Lower leg skin (tissue), 3 donors: ENCODE results near the gene NAMPT.

Experiments
- CTCF ChIP-seq, 3 donors: fragments of 450-650 bp; IDR thresholded peaks; one replicate each; pipeline ENCODE4 v1.5.1; 2016; ENCODE audit warnings: antibody characterized with exemption in 3 of 3, mild to moderate bottlenecking in 3 of 3, moderate library complexity in 2 of 3
- POLR2A ChIP-seq, 2 donors: fragments of 450-650 bp; IDR thresholded peaks; one replicate each; pipeline ENCODE4 v1.6.1; 2016 to 2017; ENCODE audit warnings: antibody characterized with exemption in 2 of 2, mild to moderate bottlenecking in 1 of 2, moderate library complexity in 1 of 2

DNA sequence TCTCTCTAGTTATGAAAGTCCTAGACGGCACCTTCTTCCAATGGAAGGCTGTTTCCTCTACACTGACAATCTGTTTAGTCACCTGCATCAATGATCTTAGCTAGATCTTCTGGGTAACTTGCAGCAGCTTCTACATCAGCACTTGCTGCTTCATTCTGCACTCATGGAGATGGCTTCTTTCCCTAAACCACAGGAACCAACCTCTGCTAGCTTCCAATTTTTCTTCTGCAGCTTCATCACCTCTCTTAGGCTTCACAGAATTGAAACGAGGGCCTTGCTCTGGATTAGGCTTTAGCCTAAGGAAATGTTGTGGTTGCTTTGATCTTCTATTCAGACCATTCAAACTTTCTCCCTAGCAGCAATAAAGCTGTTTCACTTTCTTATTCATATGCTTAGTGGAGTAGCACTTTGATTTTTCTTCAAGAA lies 24.6 kb downstream of the NAMPT start:
- TF ChIP-seq POLR2A (IDR thresholded peaks at IDR 0.05) (no peak), CTCF (IDR thresholded peaks at IDR 0.05) (no peak)
